CD8-positive, alpha-beta memory T cell (primary cell): ENCODE results near the gene ATAD3C. TPM values are rescaled to one million over a fixed set of nuclear protein-coding genes. Genes with fewer than 3 reads are reported as not detected.
A peak's percentile ranks its signal among the peaks of the same experiment; 100 is the strongest.

Source experiments
- CTCF ChIA-PET: fragments of 350-600 bp; sonication (Branson Sonifier 250); formaldehyde crosslinking; loops from one replicate; lab custom pipeline; 2021; ENCODE audit warnings: antibody characterized with exemption; lab: Charles Lee
- POLR2A ChIA-PET: fragments of 350-600 bp; sonication (Branson Sonifier 250); formaldehyde crosslinking; loops from one replicate; lab custom pipeline; 2021; ENCODE audit warnings: antibody characterized with exemption; lab: Charles Lee
- DNase-seq, 5 donors: peaks; one replicate each; pipeline versions ENCODE4 v3.0.0 to v3.0.0-alpha.2; 2020 to 2022; ENCODE audit warnings: mixed read lengths in 1 of 5
- H3K27ac ChIP-seq: one replicate; pipeline ENCODE4 v1.7.0; 2013; ENCODE audit warnings: low read depth, mild to moderate bottlenecking, low read length, moderate library complexity
- H3K27me3 ChIP-seq: 2 replicates; pipeline ENCODE4 v1.7.0; 2013; ENCODE audit warnings: low read length, mild to moderate bottlenecking; ENCODE audit not compliant: insufficient read depth, poor library complexity, severe bottlenecking
- H3K36me3 ChIP-seq: 2 replicates; pipeline ENCODE4 v1.7.0; 2013; ENCODE audit warnings: mild to moderate bottlenecking, low read length, moderate library complexity; ENCODE audit not compliant: insufficient read depth
- H3K4me1 ChIP-seq: 2 replicates; pipeline ENCODE4 v1.7.0; 2013; ENCODE audit warnings: mild to moderate bottlenecking, low read length, moderate library complexity; ENCODE audit not compliant: insufficient read depth
- H3K4me3 ChIP-seq: 2 replicates; pipeline ENCODE4 v1.7.0; 2013; ENCODE audit warnings: mild to moderate bottlenecking, low read length
- H3K9me3 ChIP-seq: 2 replicates; pipeline ENCODE4 v1.7.0; 2013; ENCODE audit warnings: mild to moderate bottlenecking, low read length
- H3K27ac Mint-ChIP-seq, 8 donors: one replicate each; pipeline ENCODE4 v1.8.0; 2020 to 2021; ENCODE audit warnings: mixed read lengths in 8 of 8, mild to moderate bottlenecking in 6 of 8, inconsistent platforms in 3 of 8, moderate library complexity in 3 of 8
- H3K27me3 Mint-ChIP-seq, 2 donors: one replicate each; pipeline ENCODE4 v1.8.0; 2020 to 2021; ENCODE audit warnings: mixed read lengths in 2 of 2, mild to moderate bottlenecking in 1 of 2, moderate library complexity in 1 of 2
- H3K36me3 Mint-ChIP-seq, 3 donors: one replicate each; pipeline ENCODE4 v1.8.0; 2020 to 2021; ENCODE audit warnings: mixed read lengths in 3 of 3, inconsistent platforms in 1 of 3, mild to moderate bottlenecking in 1 of 3
- H3K4me1 Mint-ChIP-seq, 3 donors: one replicate each; pipeline ENCODE4 v1.8.0; 2020 to 2021; ENCODE audit warnings: mixed read lengths in 3 of 3, inconsistent platforms in 1 of 3, mild to moderate bottlenecking in 1 of 3
- H3K4me3 Mint-ChIP-seq, 7 donors: one replicate each; pipeline ENCODE4 v1.8.0; 2020 to 2021; ENCODE audit warnings: mixed read lengths in 7 of 7, mild to moderate bottlenecking in 6 of 7, moderate library complexity in 4 of 7, inconsistent platforms in 2 of 7
- H3K9me3 Mint-ChIP-seq, 5 donors: one replicate each; pipeline ENCODE4 v1.8.0; 2020 to 2022; ENCODE audit warnings: mixed read lengths in 5 of 5, mild to moderate bottlenecking in 3 of 5, moderate library complexity in 2 of 5, inconsistent platforms in 1 of 5
- polyA plus RNA-seq: library from polyadenylated mRNA; unstranded; fragments of 300-500 nt; fragmentation: Illumina TruSeq; gene quantifications from one replicate; pipeline ENCODE4 v1.2.3, GENCODE V29; 2021
- total RNA-seq, 2 experiments: library from RNA; stranded (reverse); gene quantifications; one replicate each; pipeline ENCODE4 v1.2.3, GENCODE V29; 2021

Gene ATAD3C
- total and polyA plus RNA-seq, 3 experiments from 2014 or later, result 0.53 to 4.3 (median 1.9) TPM

- Histone ChIP-seq H3K4me3 (no peak overlapping the region), H3K27ac (no peak overlapping the region), H3K9me3 (no peaks in the 10 kb centered on the region), H3K36me3 (no peaks in the 10 kb centered on the region), H3K4me1 (no peaks in the 10 kb centered on the region), H3K27me3 (no peaks in the 10 kb centered on the region)
- no peak overlapping the region for H3K4me3 Mint-ChIP-seq
- H3K4me1 Mint-ChIP-seq, result peaks cover 0 to 6% (median 0%) of the 10 kb centered on the region in 3 donors
- POLR2A ChIA-PET, result no interaction called here
- no peaks in the 10 kb centered on the region for H3K36me3 Mint-ChIP-seq
- no peak overlapping the region for H3K27ac Mint-ChIP-seq
- H3K27me3 Mint-ChIP-seq, result peaks cover 21 to 22% of the 10 kb centered on the region in 2 donors
- H3K9me3 Mint-ChIP-seq, result no peaks in the 10 kb centered on the region
- CTCF ChIA-PET, result no interaction called here
- peak in 1 of 5 donors; percentile 36 for DNase-seq
These were observed 28.8 kb upstream of the ATAD3C start for GRCh38 chr1:1420654-1421141.

DNA sequence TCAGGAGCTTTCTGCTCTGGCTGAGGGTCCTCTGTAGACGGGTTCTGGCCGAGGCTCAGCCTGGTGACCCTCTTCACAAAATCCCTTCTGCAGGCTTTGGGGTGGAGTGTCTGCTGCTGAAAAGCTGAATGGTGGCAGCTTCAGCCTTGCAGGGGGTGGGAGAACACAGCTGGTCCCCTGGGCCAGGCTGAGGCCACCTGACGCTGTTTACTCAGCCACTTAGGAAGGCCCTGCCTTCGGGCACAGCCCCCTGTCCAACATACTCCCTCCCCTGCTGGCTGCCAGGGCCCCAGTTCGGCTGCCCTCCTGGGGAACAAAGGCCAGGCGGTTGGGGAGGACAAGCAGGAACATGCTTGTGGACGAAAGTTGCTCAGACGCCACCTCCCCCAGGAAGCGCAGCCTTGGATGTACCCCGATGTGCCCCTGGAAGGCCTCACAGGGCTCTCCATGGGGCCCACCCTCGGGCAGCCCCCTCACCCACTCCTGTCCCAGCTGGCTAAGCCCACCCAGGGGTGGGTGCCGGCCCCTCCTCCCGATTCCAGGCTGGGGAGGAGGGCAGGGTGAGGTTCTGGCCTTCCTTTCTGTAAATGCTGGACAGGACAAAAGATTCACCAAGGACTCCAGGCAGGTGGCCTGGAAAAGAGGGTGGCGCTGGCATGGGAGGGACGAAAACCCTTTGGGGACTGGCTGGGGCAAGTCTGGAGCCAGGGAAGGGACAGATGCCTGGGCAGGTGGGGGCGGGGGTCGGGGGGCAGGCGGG is 28.2 kb upstream of the ATAD3C start, which contains the start of gene ANKRD65:
Gene ANKRD65 (minus strand): TSS at position 130 of the 760 bp plus-strand sequence. CDS start 271 bp downstream, outside the sequence.
- peak in 1 of 5 donors; percentile 38 for DNase-seq
- H3K27me3 ChIP-seq, result no peaks in the 10 kb centered on the region
- no peak within 1 kb of the TSS for H3K27ac ChIP-seq
- no peak within 1 kb of the TSS for H3K4me3 ChIP-seq
- ChIA-PET CTCF (no interaction called here), POLR2A (no interaction called here)
- Mint-ChIP-seq H3K27ac (no peak within 1 kb of the TSS), H3K27me3 (peaks cover 21 to 24% of the 10 kb centered on the region in 2 donors), H3K36me3 (no peaks in the 10 kb centered on the region), H3K4me1 (peaks cover 0 to 8% (median 0%) of the 10 kb centered on the region in 3 donors), H3K9me3 (no peaks in the 10 kb centered on the region), H3K4me3 (no peak within 1 kb of the TSS)
- H3K36me3 ChIP-seq, result no peaks in the 10 kb centered on the region
- no peaks in the 10 kb centered on the region for H3K9me3 ChIP-seq
- no peaks in the 10 kb centered on the region for H3K4me1 ChIP-seq

DNA sequence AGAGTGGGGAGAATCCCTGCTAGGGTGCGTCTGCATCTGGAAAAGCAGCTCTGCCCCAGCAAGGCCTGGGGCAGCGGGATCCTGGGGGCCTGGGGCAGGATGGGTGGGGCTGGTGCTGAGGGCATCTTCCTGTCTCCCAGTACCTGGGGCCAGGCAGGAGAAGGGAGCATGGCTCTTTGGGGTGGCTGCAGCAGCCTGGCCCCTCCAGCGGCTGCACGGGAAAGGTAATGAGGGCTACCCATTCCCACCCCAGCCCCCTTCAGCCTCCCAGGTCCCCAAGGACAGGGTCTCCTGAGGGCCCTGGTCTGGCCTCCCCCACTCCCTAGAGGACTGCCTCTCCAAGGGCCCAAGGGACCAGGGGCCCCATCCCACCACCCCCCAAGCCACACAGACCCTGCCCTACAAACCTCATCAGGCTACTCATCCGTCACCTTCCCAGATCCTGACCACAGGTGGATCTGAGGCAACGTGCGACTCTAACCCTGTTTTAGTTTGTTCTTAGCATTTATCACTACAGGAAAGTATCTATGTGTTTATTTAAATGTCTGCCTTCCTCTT is 27.5 kb upstream of the ATAD3C start:
- H3K27ac Mint-ChIP-seq, result no peak overlapping the region
- no peak overlapping the region for H3K4me3 Mint-ChIP-seq
- peaks cover 0 to 10% (median 0%) of the 10 kb centered on the region in 3 donors for H3K4me1 Mint-ChIP-seq
- CTCF ChIA-PET, result no interaction called here
- Histone ChIP-seq H3K4me1 (no peaks in the 10 kb centered on the region), H3K4me3 (no peak overlapping the region), H3K27me3 (no peaks in the 10 kb centered on the region), H3K36me3 (no peaks in the 10 kb centered on the region), H3K27ac (no peak overlapping the region), H3K9me3 (no peaks in the 10 kb centered on the region)
- H3K9me3 Mint-ChIP-seq, result no peaks in the 10 kb centered on the region
- DNase-seq, result no peak
- peaks cover 21 to 25% of the 10 kb centered on the region in 2 donors for H3K27me3 Mint-ChIP-seq
- POLR2A ChIA-PET, result no interaction called here
- no peaks in the 10 kb centered on the region for H3K36me3 Mint-ChIP-seq

GRCh38 chr1:1422465-1423244 is 26.8 kb upstream of the ATAD3C start:
- Histone ChIP-seq H3K9me3 (no peaks in the 10 kb centered on the region), H3K4me1 (no peaks in the 10 kb centered on the region), H3K4me3 (no peak overlapping the region), H3K27ac (no peak overlapping the region), H3K36me3 (no peaks in the 10 kb centered on the region), H3K27me3 (no peaks in the 10 kb centered on the region)
- Mint-ChIP-seq H3K4me3 (no peak overlapping the region), H3K36me3 (no peaks in the 10 kb centered on the region), H3K27me3 (peaks cover 19 to 25% of the 10 kb centered on the region in 2 donors), H3K9me3 (no peaks in the 10 kb centered on the region), H3K27ac (no peak overlapping the region), H3K4me1 (peaks cover 0 to 10% (median 0%) of the 10 kb centered on the region in 3 donors)
- no peak for DNase-seq
- ChIA-PET POLR2A (no interaction called here), CTCF (no interaction called here)

DNA sequence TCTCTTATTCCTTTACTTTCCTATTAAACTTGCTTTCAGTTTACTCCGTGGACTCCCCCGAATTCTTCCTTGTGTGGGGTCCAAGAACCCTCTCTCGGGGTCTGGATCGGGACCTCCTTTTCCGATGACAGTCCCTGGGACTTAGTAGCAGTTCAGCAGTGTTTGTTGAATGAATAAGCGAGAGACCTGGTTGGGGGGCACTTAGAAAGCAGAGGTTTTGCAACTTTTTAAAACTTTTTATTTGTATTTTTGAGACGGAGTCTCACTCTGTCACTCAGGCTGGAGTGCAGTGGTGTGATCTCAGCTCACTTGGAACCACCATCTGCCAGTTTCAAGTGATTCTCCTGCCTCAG is 26.3 kb upstream of the ATAD3C start:
- Histone ChIP-seq H3K9me3 (no peaks in the 10 kb centered on the region), H3K4me1 (no peaks in the 10 kb centered on the region), H3K27me3 (no peaks in the 10 kb centered on the region), H3K36me3 (no peaks in the 10 kb centered on the region), H3K27ac (no peak overlapping the region), H3K4me3 (no peak overlapping the region)
- Mint-ChIP-seq H3K4me1 (peaks cover 0 to 10% (median under 1%) of the 10 kb centered on the region in 3 donors), H3K4me3 (no peak overlapping the region), H3K27ac (no peak overlapping the region), H3K27me3 (peaks cover 20 to 25% of the 10 kb centered on the region in 2 donors), H3K9me3 (no peaks in the 10 kb centered on the region), H3K36me3 (no peaks in the 10 kb centered on the region)
- no peak for DNase-seq
- ChIA-PET POLR2A (no interaction called here), CTCF (no interaction called here)

GRCh38 chr1:1424707-1425106 is 24.8 kb upstream of the ATAD3C start:
- peak overlapping the region in 1 of 7 donors; percentile 60 for H3K4me3 Mint-ChIP-seq
- no peak for DNase-seq
- H3K27me3 Mint-ChIP-seq, result peaks cover 30 to 35% of the 10 kb centered on the region in 2 donors
- H3K4me1 Mint-ChIP-seq, result peaks cover 3 to 13% (median 5%) of the 10 kb centered on the region in 3 donors
- ChIA-PET POLR2A (no interaction called here), CTCF (no interaction called here)
- Histone ChIP-seq H3K4me3 (no peak overlapping the region), H3K9me3 (no peaks in the 10 kb centered on the region), H3K27me3 (no peaks in the 10 kb centered on the region), H3K27ac (no peak overlapping the region), H3K4me1 (no peaks in the 10 kb centered on the region), H3K36me3 (no peaks in the 10 kb centered on the region)
- no peaks in the 10 kb centered on the region for H3K9me3 Mint-ChIP-seq
- no peak overlapping the region for H3K27ac Mint-ChIP-seq
- no peaks in the 10 kb centered on the region for H3K36me3 Mint-ChIP-seq

DNA sequence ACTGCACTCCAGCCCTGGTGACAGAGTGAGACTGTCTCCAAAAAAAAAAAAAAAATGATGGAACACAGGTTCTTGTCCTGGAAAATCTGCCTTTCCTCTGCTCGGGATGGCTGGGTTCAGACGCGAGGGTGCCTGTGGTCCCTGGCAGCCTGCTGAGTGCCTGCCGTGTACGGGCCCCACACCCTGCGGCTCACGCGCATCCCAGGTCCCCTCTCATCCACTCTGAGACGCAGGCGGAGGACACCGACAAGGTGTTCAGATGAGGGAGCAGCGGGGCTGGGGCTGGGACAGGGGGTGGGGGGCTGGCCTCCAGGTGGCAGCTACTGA is 24.1 kb upstream of the ATAD3C start:
- Histone ChIP-seq H3K27me3 (no peaks in the 10 kb centered on the region), H3K9me3 (no peaks in the 10 kb centered on the region), H3K4me3 (no peak overlapping the region), H3K4me1 (no peaks in the 10 kb centered on the region), H3K27ac (no peak overlapping the region), H3K36me3 (no peaks in the 10 kb centered on the region)
- ChIA-PET POLR2A (no interaction called here), CTCF (no interaction called here)
- H3K4me1 Mint-ChIP-seq, result peaks cover 3 to 13% (median 5%) of the 10 kb centered on the region in 3 donors
- peak overlapping the region in 1 of 8 donors; percentile 29 for H3K27ac Mint-ChIP-seq
- no peak overlapping the region for H3K4me3 Mint-ChIP-seq
- DNase-seq, result no peak
- no peaks in the 10 kb centered on the region for H3K9me3 Mint-ChIP-seq
- no peaks in the 10 kb centered on the region for H3K36me3 Mint-ChIP-seq
- H3K27me3 Mint-ChIP-seq, result peaks cover 31 to 40% of the 10 kb centered on the region in 2 donors
